OCI-LY1 (cell line): ENCODE results near the gene FAM53A.
"Not testable (repeated sequence)": the region's sequence is repeated elsewhere in the genome, so short reads cannot be mapped to it uniquely, and the experiment has no call there.

Experiments
- H2AFZ ChIP-seq: fragments of 200-600 bp; sonication (generic), shearing (Covaris generic); 2 replicates; pipeline ENCODE4 v1.6.0; 2014; ENCODE audit warnings: antibody characterized with exemption, mild to moderate bottlenecking, low read length
- H3F3A ChIP-seq: fragments of 200-600 bp; sonication (generic), shearing (Covaris generic); 2 replicates; pipeline ENCODE4 v1.6.0; 2014; ENCODE audit warnings: mild to moderate bottlenecking, antibody characterized with exemption, low read length, moderate library complexity; ENCODE audit not compliant: insufficient read depth
- H3K27ac ChIP-seq: fragments of 200-600 bp; sonication (generic); 2 replicates; pipeline ENCODE4 v1.5.1; 2014; ENCODE audit warnings: low read length, mixed run types, mild to moderate bottlenecking, low read depth; ENCODE audit not compliant: poor library complexity, severe bottlenecking
- H3K27me3 ChIP-seq: fragments of 200-600 bp; sonication (generic); 2 replicates; pipeline ENCODE4 v1.6.0; 2014; ENCODE audit warnings: antibody characterized with exemption, mild to moderate bottlenecking, low read length, moderate library complexity; ENCODE audit not compliant: insufficient read depth
- H3K36me3 ChIP-seq: fragments of 200-600 bp; sonication (generic); 2 replicates; pipeline ENCODE4 v1.6.1; 2014; ENCODE audit warnings: mild to moderate bottlenecking, antibody characterized with exemption, low read length, moderate library complexity, mixed read lengths; ENCODE audit not compliant: insufficient read depth
- H3K4me1 ChIP-seq: fragments of 200-600 bp; sonication (generic); 2 replicates; pipeline ENCODE4 v1.5.1; 2014; ENCODE audit warnings: mild to moderate bottlenecking, low read length, moderate library complexity; ENCODE audit not compliant: insufficient read depth, severe bottlenecking
- H3K4me2 ChIP-seq: fragments of 200-600 bp; sonication (generic), shearing (Covaris generic); 2 replicates; pipeline ENCODE4 v1.6.1; 2014; ENCODE audit warnings: low read length
- H3K4me3 ChIP-seq: fragments of 200-600 bp; sonication (generic); 2 replicates; pipeline ENCODE4 v1.5.1; 2014; ENCODE audit warnings: low read length, low read depth, mild to moderate bottlenecking, mixed read lengths; ENCODE audit not compliant: poor library complexity, severe bottlenecking
- H3K79me2 ChIP-seq: fragments of 200-600 bp; shearing (Covaris generic); 2 replicates; pipeline ENCODE4 v1.6.1; 2016; ENCODE audit warnings: mixed run types, low read length, mixed read lengths; ENCODE audit not compliant: insufficient read depth
- H3K9ac ChIP-seq: fragments of 200-600 bp; sonication (generic), shearing (Covaris generic); 2 replicates; pipeline ENCODE4 v1.6.1; 2014; ENCODE audit warnings: mild to moderate bottlenecking, low read length, mixed read lengths
- H3K9me2 ChIP-seq: fragments of 200-600 bp; sonication (generic), shearing (Covaris generic); 2 replicates; pipeline ENCODE4 v1.6.1; 2014; ENCODE audit warnings: low read depth, mild to moderate bottlenecking, low read length, mixed read lengths
- H3K9me3 ChIP-seq: fragments of 200-600 bp; shearing (Covaris generic); 2 replicates; pipeline ENCODE4 v1.6.1; 2014; ENCODE audit warnings: low read length, mixed read lengths
- H4K20me1 ChIP-seq: fragments of 200-600 bp; sonication (generic), shearing (Covaris generic); 2 replicates; pipeline ENCODE4 v1.6.0; 2016; ENCODE audit warnings: mild to moderate bottlenecking, low read length; ENCODE audit not compliant: insufficient read depth
- EZH2 ChIP-seq: fragments of 200-600 bp; sonication (generic), shearing (Covaris generic); IDR thresholded peaks from 2 replicates; pipeline ENCODE4 v1.8.0; 2017; ENCODE audit warnings: borderline replicate concordance, mixed run types, mild to moderate bottlenecking, antibody characterized with exemption, low read length, moderate library complexity, mixed read lengths
- TF ChIP-seq, protein P1 (sequence below): fragments of 200-600 bp; sonication (generic), shearing (Covaris generic); IDR thresholded peaks from 2 replicates; pipeline ENCODE4 v1.5.1; 2017; ENCODE audit warnings: mild to moderate bottlenecking, antibody characterized with exemption, low read length, moderate library complexity, mixed read lengths

The FAM53A gene

DNA sequence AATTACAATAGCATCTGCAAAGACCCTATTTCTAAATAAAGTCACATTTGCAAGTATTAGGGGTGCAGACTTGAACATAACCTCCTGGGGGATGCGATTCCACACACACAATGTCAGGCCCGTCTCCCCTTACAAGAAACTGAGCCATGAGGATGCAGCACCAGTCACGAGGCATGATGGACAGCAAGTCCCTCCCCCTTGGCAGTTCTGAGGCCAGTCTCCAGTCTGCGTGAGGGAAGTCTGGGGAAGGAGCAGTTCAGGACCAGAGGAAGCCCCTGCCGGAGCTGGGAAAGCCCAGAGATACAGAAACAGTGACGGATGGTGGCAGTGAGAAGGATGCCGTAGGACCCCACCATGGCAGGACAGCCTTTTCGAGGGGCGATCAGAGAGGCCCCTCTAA, 9.4 kb downstream of the FAM53A start:
- no peak overlapping the region for H3K27ac ChIP-seq
- no peaks in the 10 kb centered on the region for H3K36me3 ChIP-seq
- no peaks in the 10 kb centered on the region for H3F3A ChIP-seq
- no peak overlapping the region for H3K9ac ChIP-seq
- no peaks in the 10 kb centered on the region for H3K79me2 ChIP-seq
- TF ChIP-seq, protein P1, sequence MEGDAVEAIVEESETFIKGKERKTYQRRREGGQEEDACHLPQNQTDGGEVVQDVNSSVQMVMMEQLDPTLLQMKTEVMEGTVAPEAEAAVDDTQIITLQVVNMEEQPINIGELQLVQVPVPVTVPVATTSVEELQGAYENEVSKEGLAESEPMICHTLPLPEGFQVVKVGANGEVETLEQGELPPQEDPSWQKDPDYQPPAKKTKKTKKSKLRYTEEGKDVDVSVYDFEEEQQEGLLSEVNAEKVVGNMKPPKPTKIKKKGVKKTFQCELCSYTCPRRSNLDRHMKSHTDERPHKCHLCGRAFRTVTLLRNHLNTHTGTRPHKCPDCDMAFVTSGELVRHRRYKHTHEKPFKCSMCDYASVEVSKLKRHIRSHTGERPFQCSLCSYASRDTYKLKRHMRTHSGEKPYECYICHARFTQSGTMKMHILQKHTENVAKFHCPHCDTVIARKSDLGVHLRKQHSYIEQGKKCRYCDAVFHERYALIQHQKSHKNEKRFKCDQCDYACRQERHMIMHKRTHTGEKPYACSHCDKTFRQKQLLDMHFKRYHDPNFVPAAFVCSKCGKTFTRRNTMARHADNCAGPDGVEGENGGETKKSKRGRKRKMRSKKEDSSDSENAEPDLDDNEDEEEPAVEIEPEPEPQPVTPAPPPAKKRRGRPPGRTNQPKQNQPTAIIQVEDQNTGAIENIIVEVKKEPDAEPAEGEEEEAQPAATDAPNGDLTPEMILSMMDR: no peak
- TF ChIP-seq EZH2: no peak
- H4K20me1 ChIP-seq: no peaks in the 10 kb centered on the region
- no peaks in the 10 kb centered on the region for H3K4me1 ChIP-seq
- H3K9me2 ChIP-seq: no peaks in the 10 kb centered on the region
- H3K4me2 ChIP-seq: no peak overlapping the region
- H3K27me3 ChIP-seq: no peaks in the 10 kb centered on the region
- no peak overlapping the region for H2AFZ ChIP-seq
- no peak overlapping the region for H3K4me3 ChIP-seq
- H3K9me3 ChIP-seq: no peaks in the 10 kb centered on the region

DNA sequence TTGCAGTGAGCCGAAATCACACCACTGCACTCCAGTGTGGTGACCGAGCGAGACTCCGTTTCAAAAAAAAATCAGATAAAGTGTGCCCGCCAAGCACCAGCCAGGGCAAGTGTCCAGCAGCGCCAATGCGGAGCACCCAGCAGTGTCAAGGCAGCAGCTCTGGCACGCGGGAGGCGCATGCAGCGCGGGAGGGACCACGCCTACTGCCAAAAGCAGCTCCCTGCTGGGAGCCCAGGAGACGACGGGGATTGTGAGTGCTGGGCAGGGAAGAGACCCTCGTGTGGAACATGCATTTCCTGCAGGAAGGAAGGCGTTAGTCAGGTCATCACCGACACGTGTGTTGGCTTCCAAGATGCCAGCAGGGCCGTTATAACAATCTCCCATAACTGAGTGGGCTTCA, 10.4 kb downstream of the FAM53A start:
- Histone ChIP-seq H3K27ac (no peak overlapping the region), H3K9me3 (no peaks in the 10 kb centered on the region), H3K36me3 (no peaks in the 10 kb centered on the region), H2AFZ (no peak overlapping the region), H3K9ac (no peak overlapping the region), H3K4me2 (no peak overlapping the region), H3K79me2 (no peaks in the 10 kb centered on the region), H3F3A (no peaks in the 10 kb centered on the region), H3K4me1 (no peaks in the 10 kb centered on the region), H3K27me3 (no peaks in the 10 kb centered on the region), H4K20me1 (no peaks in the 10 kb centered on the region), H3K4me3 (no peak overlapping the region), H3K9me2 (no peaks in the 10 kb centered on the region)
- TF ChIP-seq, protein P1: no peak
- TF ChIP-seq EZH2: no peak

DNA sequence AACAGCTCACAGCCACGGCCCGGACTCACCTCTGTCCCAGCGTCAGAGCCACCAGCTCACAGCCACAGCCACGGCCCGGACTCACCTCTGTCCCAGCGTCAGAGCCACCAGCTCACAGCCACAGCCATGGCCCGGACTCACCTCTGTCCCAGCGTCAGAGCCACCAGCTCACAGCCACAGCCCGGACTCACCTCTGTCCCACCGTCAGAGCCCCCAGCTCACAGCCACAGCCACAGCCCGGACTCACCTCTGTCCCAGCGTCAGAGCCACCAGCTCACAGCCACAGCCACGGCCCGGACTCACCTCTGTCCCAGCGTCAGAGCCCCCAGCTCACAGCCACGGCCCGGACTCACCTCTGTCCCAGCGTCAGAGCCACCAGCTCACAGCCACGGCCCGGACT, 13.1 kb downstream of the FAM53A start:
- H4K20me1 ChIP-seq, H3K79me2 ChIP-seq, H3K27ac ChIP-seq, H3K4me1 ChIP-seq, H3K9me2 ChIP-seq, H2AFZ ChIP-seq, H3K4me3 ChIP-seq, H3K9ac ChIP-seq, H3K9me3 ChIP-seq, H3F3A ChIP-seq, H3K36me3 ChIP-seq, H3K27me3 ChIP-seq, H3K4me2 ChIP-seq: not testable (repeated sequence)

DNA sequence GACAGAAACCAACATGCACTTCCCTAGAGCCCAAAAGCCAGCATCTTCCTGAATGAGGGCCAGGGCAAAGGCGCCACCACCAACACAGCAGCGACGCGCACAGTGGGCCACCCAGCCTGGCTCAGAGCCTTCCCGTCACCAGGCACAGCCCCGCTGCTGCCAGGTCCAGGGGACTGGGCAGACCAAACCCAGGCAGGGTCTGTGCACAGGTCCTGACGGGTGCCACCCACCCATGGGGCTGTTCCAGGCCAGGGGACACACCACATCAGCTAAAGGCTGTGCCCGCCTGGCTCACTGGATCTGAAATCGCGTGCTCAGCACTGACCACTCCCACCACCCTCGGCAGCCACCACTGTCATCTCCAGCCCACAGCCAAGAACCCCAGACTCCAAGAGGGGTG, 13.8 kb downstream of the FAM53A start:
- no peaks in the 10 kb centered on the region for H3F3A ChIP-seq
- no peaks in the 10 kb centered on the region for H3K4me1 ChIP-seq
- H3K27me3 ChIP-seq: no peaks in the 10 kb centered on the region
- H3K9ac ChIP-seq: no peak overlapping the region
- H3K9me3 ChIP-seq: no peaks in the 10 kb centered on the region
- no peaks in the 10 kb centered on the region for H3K9me2 ChIP-seq
- H3K79me2 ChIP-seq: no peaks in the 10 kb centered on the region
- no peaks in the 10 kb centered on the region for H4K20me1 ChIP-seq
- no peak overlapping the region for H3K27ac ChIP-seq
- H3K4me3 ChIP-seq: no peak overlapping the region
- TF ChIP-seq EZH2: no peak
- TF ChIP-seq, protein P1: no peak
- no peak overlapping the region for H3K4me2 ChIP-seq
- H3K36me3 ChIP-seq: no peaks in the 10 kb centered on the region
- H2AFZ ChIP-seq: no peak overlapping the region
